ENCODE results near the gene OSGEP. TPM values are rescaled to one million over a fixed set of nuclear protein-coding genes. Genes with fewer than 3 reads are reported as not detected.

OSGEP gene
- total RNA-seq, 2 experiments from 2014 or later = 76.6 to 86.6 TPM

DNA sequence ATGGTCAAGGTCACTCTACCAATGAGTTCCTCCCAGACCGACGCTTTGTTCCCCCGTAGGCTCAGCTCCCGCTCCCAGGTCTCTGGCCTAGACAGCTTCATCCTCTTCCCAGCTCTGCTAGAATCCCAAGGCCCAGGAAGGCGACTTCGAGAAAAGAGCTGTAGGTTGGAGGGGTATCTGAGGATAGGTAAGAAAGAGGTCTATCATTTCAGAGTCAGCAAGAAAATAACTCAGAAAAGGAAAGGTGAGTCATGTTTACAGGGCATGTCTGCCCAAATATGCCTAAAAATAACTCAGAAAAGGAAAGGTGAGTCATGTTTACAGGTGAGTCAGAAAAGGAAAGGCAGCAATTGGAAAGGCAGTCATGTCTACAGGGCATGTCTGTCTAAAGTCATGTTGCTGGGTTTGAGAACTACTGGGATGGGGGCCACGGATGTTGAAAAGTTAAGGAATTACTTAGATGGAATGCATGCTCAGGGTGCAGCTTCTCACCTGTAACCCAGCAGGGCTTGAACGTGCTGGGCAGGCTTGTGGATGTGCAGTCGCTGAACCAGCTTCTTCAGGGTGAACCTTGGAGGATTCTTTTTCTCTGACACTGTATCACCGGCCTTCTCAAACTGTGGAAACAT lies 53.5 kb downstream of the OSGEP start:
- H3K9me3 ChIP-seq (ENCODE audit: low read length) = no peaks in the 10 kb centered on the region
- no peak overlapping the region for H2AFZ ChIP-seq (ENCODE audit: low read length)
- intact Hi-C loops (cut with micrococcal nuclease; ENCODE audit: unreplicated experiment) = no loop called here
- H4K20me1 ChIP-seq (ENCODE audit: insufficient read depth, low read length) = no peaks in the 10 kb centered on the region
- H3K9me2 ChIP-seq (ENCODE audit: insufficient read depth, low read length) = no peaks in the 10 kb centered on the region
- ChIA-PET CTCF (ENCODE audit: unreplicated experiment) (no interaction called here), POLR2A (interaction anchor here (1.5 kb wide), 1 partner anchor 59 kb away, joined by 4 read pairs; no protein-coding TSS in a partner anchor)
- no peak for DNase-seq (ENCODE audit: low spot score)
- H3K36me3 ChIP-seq (ENCODE audit: insufficient read depth, low read length) = peaks cover 38% of the 10 kb centered on the region; the same call in 1 of the 2 replicates
- no peak overlapping the region for H3K27ac ChIP-seq (ENCODE audit: low read depth, low read length, poor library complexity, severe bottlenecking)
- H3K79me2 ChIP-seq (ENCODE audit: insufficient read depth, low read depth, low read length) = no peaks in the 10 kb centered on the region
- no peaks in the 10 kb centered on the region for H3K4me1 ChIP-seq (ENCODE audit: insufficient read depth, low read length, poor library complexity, severe bottlenecking)
- H3K4me2 ChIP-seq (ENCODE audit: low read length) = no peak overlapping the region
- BruUV-seq (replicated peaks) = no TSS peak
- TF ChIP-seq, protein P1, sequence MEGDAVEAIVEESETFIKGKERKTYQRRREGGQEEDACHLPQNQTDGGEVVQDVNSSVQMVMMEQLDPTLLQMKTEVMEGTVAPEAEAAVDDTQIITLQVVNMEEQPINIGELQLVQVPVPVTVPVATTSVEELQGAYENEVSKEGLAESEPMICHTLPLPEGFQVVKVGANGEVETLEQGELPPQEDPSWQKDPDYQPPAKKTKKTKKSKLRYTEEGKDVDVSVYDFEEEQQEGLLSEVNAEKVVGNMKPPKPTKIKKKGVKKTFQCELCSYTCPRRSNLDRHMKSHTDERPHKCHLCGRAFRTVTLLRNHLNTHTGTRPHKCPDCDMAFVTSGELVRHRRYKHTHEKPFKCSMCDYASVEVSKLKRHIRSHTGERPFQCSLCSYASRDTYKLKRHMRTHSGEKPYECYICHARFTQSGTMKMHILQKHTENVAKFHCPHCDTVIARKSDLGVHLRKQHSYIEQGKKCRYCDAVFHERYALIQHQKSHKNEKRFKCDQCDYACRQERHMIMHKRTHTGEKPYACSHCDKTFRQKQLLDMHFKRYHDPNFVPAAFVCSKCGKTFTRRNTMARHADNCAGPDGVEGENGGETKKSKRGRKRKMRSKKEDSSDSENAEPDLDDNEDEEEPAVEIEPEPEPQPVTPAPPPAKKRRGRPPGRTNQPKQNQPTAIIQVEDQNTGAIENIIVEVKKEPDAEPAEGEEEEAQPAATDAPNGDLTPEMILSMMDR (conservative IDR thresholded peaks at IDR 0.05; ENCODE audit: low read length) = no peak
- TF ChIP-seq EZH2phosphoT487 (IDR thresholded peaks at IDR 0.05; ENCODE audit: borderline replicate concordance, low read depth, low read length) = no peak
- no peak overlapping the region for H3K4me3 ChIP-seq (ENCODE audit: low read depth, low read length, poor library complexity, severe bottlenecking)

DNA sequence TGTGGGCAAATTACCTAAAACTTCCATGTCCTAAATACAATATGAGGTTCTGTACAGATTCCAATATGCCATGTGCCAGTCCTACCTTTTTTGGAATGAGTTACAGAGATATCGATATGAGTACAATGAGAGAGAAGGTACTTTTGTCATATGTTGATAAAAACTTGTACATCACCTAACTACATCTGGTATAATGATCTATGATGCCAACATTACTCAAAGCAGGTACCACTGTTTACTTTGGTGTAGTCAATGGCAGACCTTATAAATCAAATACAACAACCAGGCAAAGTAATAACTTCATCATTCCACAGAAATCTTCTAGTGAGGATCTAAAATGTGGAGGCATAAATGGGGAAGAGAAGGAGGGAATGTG lies 54.0 kb downstream of the OSGEP start:
- intact Hi-C loops (cut with micrococcal nuclease; ENCODE audit: unreplicated experiment) = no loop called here
- H2AFZ ChIP-seq (ENCODE audit: low read length) = no peak overlapping the region
- H3K9me3 ChIP-seq (ENCODE audit: low read length) = no peaks in the 10 kb centered on the region
- no TSS peak for BruUV-seq (replicated peaks)
- CTCF ChIA-PET (ENCODE audit: unreplicated experiment) = no interaction called here
- no peaks in the 10 kb centered on the region for H3K4me1 ChIP-seq (ENCODE audit: insufficient read depth, low read length, poor library complexity, severe bottlenecking)
- DNase-seq (ENCODE audit: low spot score) = no peak
- no peak overlapping the region for H3K4me2 ChIP-seq (ENCODE audit: low read length)
- no peak for TF ChIP-seq EZH2phosphoT487 (IDR thresholded peaks at IDR 0.05; ENCODE audit: borderline replicate concordance, low read depth, low read length)
- TF ChIP-seq, protein P1 (conservative IDR thresholded peaks at IDR 0.05; ENCODE audit: low read length) = no peak
- peaks cover 42% of the 10 kb centered on the region; the same call in 1 of the 2 replicates for H3K36me3 ChIP-seq (ENCODE audit: insufficient read depth, low read length)
- H3K27ac ChIP-seq (ENCODE audit: low read depth, low read length, poor library complexity, severe bottlenecking) = no peak overlapping the region
- H3K79me2 ChIP-seq (ENCODE audit: insufficient read depth, low read depth, low read length) = no peaks in the 10 kb centered on the region
- H3K9me2 ChIP-seq (ENCODE audit: insufficient read depth, low read length) = no peaks in the 10 kb centered on the region
- no peak overlapping the region for H3K4me3 ChIP-seq (ENCODE audit: low read depth, low read length, poor library complexity, severe bottlenecking)
- POLR2A ChIA-PET = no interaction called here
- H4K20me1 ChIP-seq (ENCODE audit: insufficient read depth, low read length) = no peaks in the 10 kb centered on the region

DNA sequence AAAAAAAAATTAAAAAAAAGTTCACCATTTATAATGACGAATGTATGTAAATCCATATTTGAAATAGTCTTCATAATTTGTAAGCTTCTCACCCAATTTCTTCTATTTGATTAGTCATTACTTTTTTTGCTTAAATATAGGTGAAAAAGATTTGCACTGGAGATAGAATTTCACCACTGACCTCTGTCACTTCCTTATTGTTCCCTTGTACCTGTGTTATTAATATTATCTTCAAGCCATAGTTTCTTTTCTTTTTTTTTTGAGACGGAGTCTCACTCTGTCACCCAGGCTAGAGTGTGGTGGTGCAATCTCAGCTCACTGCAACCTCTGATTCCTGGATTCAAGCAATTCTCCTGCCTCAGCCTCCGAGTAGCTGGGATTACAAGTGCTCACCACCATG lies 57.1 kb downstream of the OSGEP start:
- ChIA-PET CTCF (ENCODE audit: unreplicated experiment) (no interaction called here), POLR2A (interaction anchor here (0.7 to 0.8 kb wide), 2 partner anchors 53 to 332 kb away, joined by 3 read pairs; no protein-coding TSS in a partner anchor)
- Histone ChIP-seq H3K79me2 (ENCODE audit: insufficient read depth, low read depth, low read length) (no peaks in the 10 kb centered on the region), H4K20me1 (ENCODE audit: insufficient read depth, low read length) (no peaks in the 10 kb centered on the region), H3K27ac (ENCODE audit: low read depth, low read length, poor library complexity, severe bottlenecking) (no peak overlapping the region), H3K4me1 (ENCODE audit: insufficient read depth, low read length, poor library complexity, severe bottlenecking) (no peaks in the 10 kb centered on the region), H3K4me2 (ENCODE audit: low read length) (no peak overlapping the region), H3K9me2 (ENCODE audit: insufficient read depth, low read length) (no peaks in the 10 kb centered on the region), H3K9me3 (ENCODE audit: low read length) (no peaks in the 10 kb centered on the region), H3K36me3 (ENCODE audit: insufficient read depth, low read length) (peaks cover 26% of the 10 kb centered on the region; the same call in 1 of the 2 replicates), H3K4me3 (ENCODE audit: low read depth, low read length, poor library complexity, severe bottlenecking) (no peak overlapping the region), H2AFZ (ENCODE audit: low read length) (no peak overlapping the region)
- TF ChIP-seq, protein P1 (conservative IDR thresholded peaks at IDR 0.05; ENCODE audit: low read length) = no peak
- no peak for TF ChIP-seq EZH2phosphoT487 (IDR thresholded peaks at IDR 0.05; ENCODE audit: borderline replicate concordance, low read depth, low read length)
- no peak for DNase-seq (ENCODE audit: low spot score)
- intact Hi-C loops (cut with micrococcal nuclease; ENCODE audit: unreplicated experiment) = no loop called here
- BruUV-seq (replicated peaks) = no TSS peak
